Ovary (tissue), 9 donors: ENCODE measurements around the gene S100A2. TPM values are rescaled to one million over a fixed set of nuclear protein-coding genes. Genes with fewer than 3 reads are reported as not detected.

Source experiments
- DNase-seq, 5 donors: peaks; one replicate each; pipeline ENCODE4 v3.0.0-alpha.2; 2019 to 2020
- H3K27ac ChIP-seq, 2 donors: fragments of 200-600 bp; one replicate each; pipeline versions ENCODE4 v1.5.1 to v1.8.0; 2019 to 2022
- H3K27me3 ChIP-seq: fragments of 200-600 bp; one replicate; pipeline ENCODE4 v1.8.0; 2022
- H3K36me3 ChIP-seq: fragments of 200-600 bp; sonication (generic); one replicate; pipeline ENCODE4 v1.5.1; 2019
- H3K4me1 ChIP-seq: one replicate; pipeline ENCODE4 v1.8.1; 2013; ENCODE audit warnings: mild to moderate bottlenecking, moderate library complexity; ENCODE audit not compliant: insufficient read depth
- H3K4me3 ChIP-seq: fragments of 200-600 bp; sonication (generic); one replicate; pipeline ENCODE4 v1.5.1; 2017
- H3K9me3 ChIP-seq, 2 donors: fragments of 200-600 bp in 1 of 2; sonication (generic) in 1 of 2; one replicate each; pipeline versions ENCODE4 v1.5.1 to v1.8.1; 2013 to 2019; ENCODE audit warnings: mild to moderate bottlenecking in 1 of 2, moderate library complexity in 1 of 2
- CTCF ChIP-seq, 3 donors: fragments of 450-650 bp in 2 of 3; fragments of 200-600 bp in 1 of 3; IDR thresholded peaks; one replicate each; pipeline versions ENCODE4 v1.5.1 to v1.8.0; 2016 to 2022; ENCODE audit warnings: antibody characterized with exemption in 3 of 3, mild to moderate bottlenecking in 1 of 3
- EP300 ChIP-seq: sonication (generic); formaldehyde crosslinking; IDR thresholded peaks from one replicate; pipeline ENCODE4 v1.6.1; 2017; ENCODE audit warnings: antibody characterized with exemption
- POLR2A ChIP-seq: fragments of 450-650 bp; IDR thresholded peaks from one replicate; pipeline ENCODE4 v1.6.1; 2017; ENCODE audit warnings: antibody characterized with exemption, mild to moderate bottlenecking, moderate library complexity
- WGBS, 3 donors: extraction: QIAGEN DNeasy Blood & Tissue Kit in 1 of 3; methylation state at CpG; one replicate each; pipeline versions ENCODE4 v1.1.5 to v1.1.7; 2013 to 2017; 5-methylcytosine and 5-hydroxymethylcytosine counted together
- intact Hi-C, 4 donors: fragments of 100-400 bp; cut with DNase I; formaldehyde crosslinking; loops; one replicate each; pipeline versions ENCODE4 v1.11.0 to v1.15.1; 2022 to 2023
- polyA plus RNA-seq, 2 donors: library from polyadenylated mRNA; stranded (reverse); fragments of 200-250 nt in 1 of 2; fragments of 350-450 nt in 1 of 2; fragmentation: Illumina TruSeq in 1 of 2; extraction: RNeasy Lipid Tissue Mini Kit (QIAGEN cat#74804) in 1 of 2; gene quantifications; one replicate each; pipeline ENCODE4 v1.2.3, GENCODE V29; 2013 to 2014
- total RNA-seq, 7 donors: library from RNA; depleted of rRNA in 2 of 7; stranded (reverse); fragments of >200 nt in 2 of 7; fragmentation: NEBNext Ultra II Directional in 3 of 7; extraction: Animal tissue kit (Norgen Biotek cat#: 25700) in 3 of 7; gene quantifications; one replicate each; pipeline versions ENCODE4 v1.1.0 to v1.2.4, GENCODE V29; 2016 to 2023
- donor health status: DM: no; HTN: no; CAD: no; lungs with moderate emphysema.
- donor health status: DM: no; HTN: no; CAD: no.
- donor health status: Bipolar disorder and iron deficiency.
- donor health status: DM: yes; HTN: yes; CAD: no.
- donor health status: DM: no; HTN: no; CAD: no.
- donor health status: DM: yes; HTN: yes; CAD: no.

The S100A2 gene
- total and polyA plus RNA-seq, 9 donors: 0.61 to 4.0 (median 1.8) TPM; not detected in 2

- WGBS, 3 donors: 91 to 93% (median 93%) methylated on average over 8 of the region's 8 CpGs
- H3K27me3 ChIP-seq: no peaks in the 10 kb centered on the region
- no peak for TF ChIP-seq EP300
- TF ChIP-seq POLR2A: no peak
- TF ChIP-seq CTCF (IDR thresholded peaks at IDR 0.05): no peak
- H3K27ac ChIP-seq: no peak overlapping the region
- H3K9me3 ChIP-seq: no peaks in the 10 kb centered on the region
- intact Hi-C loops: no loop called here
- H3K4me1 ChIP-seq: peaks cover 29% of the 10 kb centered on the region
- H3K4me3 ChIP-seq: no peak overlapping the region
- H3K36me3 ChIP-seq: no peaks in the 10 kb centered on the region
- peak in 2 of 5 donors; percentile 13 to 15 for DNase-seq
Measured at GRCh38 chr1:153546371-153546770, 19.3 kb downstream of the S100A2 start.

GRCh38 chr1:153545067-153546055 is 20.3 kb downstream of the S100A2 start, which contains the start of gene S100A4:
S100A4 (minus strand) TSS chr1:153545806; CDS start chr1:153544794, 1,012 bp downstream.
- peak within 1 kb of the TSS; percentile 30 for H3K4me3 ChIP-seq
- no peaks in the 10 kb centered on the region for H3K27me3 ChIP-seq
- no peaks in the 10 kb centered on the region for H3K36me3 ChIP-seq
- intact Hi-C loops: no loop called here
- peak; percentile 79 to 88 (median 83) for DNase-seq
- 58 to 65% (median 64%) methylated on average over 19 of the region's 19 CpGs for WGBS, 3 donors
- peak within 1 kb of the TSS in 1 of 2 donors; percentile 50 for H3K27ac ChIP-seq
- H3K4me1 ChIP-seq: peaks cover 29% of the 10 kb centered on the region
- no peaks in the 10 kb centered on the region for H3K9me3 ChIP-seq
- TF ChIP-seq EP300 (no peak), POLR2A (no peak), CTCF (IDR thresholded peaks at IDR 0.05) (no peak)

- intact Hi-C loops: no loop called here
- H3K27ac ChIP-seq: peak overlapping the region in 1 of 2 donors; percentile 50
- DNase-seq: no peak
- H3K4me3 ChIP-seq: peak overlapping the region; percentile 30
- no peaks in the 10 kb centered on the region for H3K36me3 ChIP-seq
- TF ChIP-seq CTCF (IDR thresholded peaks at IDR 0.05) (no peak), EP300 (no peak), POLR2A (no peak)
- H3K9me3 ChIP-seq: no peaks in the 10 kb centered on the region
- no peaks in the 10 kb centered on the region for H3K27me3 ChIP-seq
- H3K4me1 ChIP-seq: peaks cover 29% of the 10 kb centered on the region
- WGBS, 3 donors: 55 to 68% (median 63%) methylated on average over 10 of the region's 10 CpGs
Measured at GRCh38 chr1:153544453-153545066, 21.1 kb downstream of the S100A2 start.

GRCh38 chr1:153543736-153544135 is 21.9 kb downstream of the S100A2 start:
- H3K4me1 ChIP-seq: peaks cover 22% of the 10 kb centered on the region
- no peak for TF ChIP-seq CTCF (IDR thresholded peaks at IDR 0.05)
- no peaks in the 10 kb centered on the region for H3K27me3 ChIP-seq
- DNase-seq: peak in 1 of 5 donors; percentile 0
- H3K27ac ChIP-seq: no peak overlapping the region
- intact Hi-C loops: no loop called here
- no peaks in the 10 kb centered on the region for H3K36me3 ChIP-seq
- no peaks in the 10 kb centered on the region for H3K9me3 ChIP-seq
- WGBS, 3 donors: 49 to 59% (median 57%) methylated on average over 4 of the region's 4 CpGs
- H3K4me3 ChIP-seq: no peak overlapping the region
